ENCODE data around the gene STAT2. TPM values are rescaled to one million over a fixed set of nuclear protein-coding genes. Genes with fewer than 3 reads are reported as not detected.

Gene STAT2
- total RNA-seq, 1 donor from 2014 or later, result 239 TPM

- intact Hi-C loops (cut with micrococcal nuclease), result loop anchor here (1.0 kb wide), 1 partner anchor 8 kb away; no protein-coding TSS in a partner anchor
Observed at GRCh38 chr12:56298828-56299227, 61.1 kb downstream of the STAT2 start.

DNA sequence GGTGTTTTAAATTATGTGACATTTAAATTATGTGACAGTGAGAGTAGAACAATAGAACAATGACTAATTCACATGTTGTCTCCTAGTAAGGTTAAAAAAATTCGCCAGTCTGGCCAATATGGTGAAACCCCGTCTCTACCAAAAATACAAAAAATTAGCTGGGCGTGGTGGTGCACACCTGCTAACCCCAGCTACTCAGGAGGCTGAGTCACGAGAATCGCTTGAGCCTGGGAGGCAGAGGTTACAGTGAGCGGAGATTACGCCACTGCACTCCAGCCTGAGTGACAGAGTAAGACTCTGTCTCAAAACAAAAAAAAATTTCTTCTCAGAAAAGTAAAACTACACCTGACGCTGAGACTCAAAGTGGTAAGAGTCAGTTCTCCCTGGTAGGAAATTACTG, 62.5 kb downstream of the STAT2 start:
- intact Hi-C loops (cut with micrococcal nuclease), result no loop called here

GRCh38 chr12:56296295-56296694, 63.6 kb downstream of the STAT2 start:
- intact Hi-C loops (cut with micrococcal nuclease), result no loop called here

- intact Hi-C loops (cut with micrococcal nuclease), result no loop called here
Observed at GRCh38 chr12:56293795-56294194, 66.1 kb downstream of the STAT2 start.

Other genes starting within 250 kb of the STAT2 start
- 3,184 and 3,191 TPM in 2 replicates for gene RPL41, start 243.5 kb downstream of the STAT2 start, total RNA-seq
- gene ZC3H10, start 241.8 kb downstream of the STAT2 start, total RNA-seq, result 9.5 and 10.1 TPM in 2 replicates
- 261 and 266 TPM in 2 replicates for gene ESYT1, start 231.8 kb downstream of the STAT2 start, total RNA-seq
- gene MYL6B, start 207.5 kb downstream of the STAT2 start, total RNA-seq, result 52.2 and 61.9 TPM in 2 replicates
- gene MYL6, start 201.7 kb downstream of the STAT2 start, total RNA-seq, result 1,662 and 1,663 TPM in 2 replicates
- gene SMARCC2, start 170.6 kb downstream of the STAT2 start, total RNA-seq, result 140 and 147 TPM in 2 replicates
- 37.8 and 40.7 TPM in 2 replicates for gene RNF41, start 138.2 kb downstream of the STAT2 start, total RNA-seq
- gene NABP2, start 135.8 kb downstream of the STAT2 start, total RNA-seq, result 62.1 and 66.5 TPM in 2 replicates
- 1.1 and 1.9 TPM in 2 replicates for gene SLC39A5, start 130.1 kb downstream of the STAT2 start, total RNA-seq
- gene ANKRD52, start 101.7 kb downstream of the STAT2 start, total RNA-seq, result 57.8 and 74.9 TPM in 2 replicates
- 17.9 and 19.9 TPM in 2 replicates for gene COQ10A, start 93.2 kb downstream of the STAT2 start, total RNA-seq
- 255 and 262 TPM in 2 replicates for gene CS, start 59.8 kb downstream of the STAT2 start, total RNA-seq
- gene CNPY2, start 44.1 kb downstream of the STAT2 start, total RNA-seq, result 141 and 153 TPM in 2 replicates
- 32.7 and 44.2 TPM in 2 replicates for gene PAN2, start 26.1 kb downstream of the STAT2 start, total RNA-seq
- gene IL23A, start 21.2 kb downstream of the STAT2 start, total RNA-seq, result 31.6 and 32.8 TPM in 2 replicates
- gene APOF, start 2.8 kb upstream of the STAT2 start, total RNA-seq, result not detected in 2 replicates
- gene TIMELESS, start 89.3 kb upstream of the STAT2 start, total RNA-seq, result 37.6 and 40.5 TPM in 2 replicates
- not detected in 2 replicates for gene MIP, start 94.5 kb upstream of the STAT2 start, total RNA-seq
- 4.6 and 4.8 TPM in 2 replicates for gene SPRYD4, start 108.5 kb upstream of the STAT2 start, total RNA-seq
- 0.63 and 1.2 TPM in 2 replicates for gene GLS2, start 128.1 kb upstream of the STAT2 start, total RNA-seq
- gene RBMS2, start 161.7 kb upstream of the STAT2 start, total RNA-seq, result 5.3 and 5.6 TPM in 2 replicates

Data from T-helper 1 cell treated with Interleukin-12 subunit alpha and Interleukin-12 subunit beta and Interleukin-4 antibody, amounts not matched to agents 30 ng/mL and 1 ng/mL, for 36 hours (primary cell).